Hepatic stellate cell (primary cell): ENCODE data around the gene PLSCR3.
A peak's percentile ranks its signal among the peaks of the same experiment; 100 is the strongest.

Source experiments
- DNase-seq: peaks from one replicate; pipeline ENCODE4 v3.0.0; 2011; ENCODE audit warnings: low spot score

PLSCR3 gene

DNA sequence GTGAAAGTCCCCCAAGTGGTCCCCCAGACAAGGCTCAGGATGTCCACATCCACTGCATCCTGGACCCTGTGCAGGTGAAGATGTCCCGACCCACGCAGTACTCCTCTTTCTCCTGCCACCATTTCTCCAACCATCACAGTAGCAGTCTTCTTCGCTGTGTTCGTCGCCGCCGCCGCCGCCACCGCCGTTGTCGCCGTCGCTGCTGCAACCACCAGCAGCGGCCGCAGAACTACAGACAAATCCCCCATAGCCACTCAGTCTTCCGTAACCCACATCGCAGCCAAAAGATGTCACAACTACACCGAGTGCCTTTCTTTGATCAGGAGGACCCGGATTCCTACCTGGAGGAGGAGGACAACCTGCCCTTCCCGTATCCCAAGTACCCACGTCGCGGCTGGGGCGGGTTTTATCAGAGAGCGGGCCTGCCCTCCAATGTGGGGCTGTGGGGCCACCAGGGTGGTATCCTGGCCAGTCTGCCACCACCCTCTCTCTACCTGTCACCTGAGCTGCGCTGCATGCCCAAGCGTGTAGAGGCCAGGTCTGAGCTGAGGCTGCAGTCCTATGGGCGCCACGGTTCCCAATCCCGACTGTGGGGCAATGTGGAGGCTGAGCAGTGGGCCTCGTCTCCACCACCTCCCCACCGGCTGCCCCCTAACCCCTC, 32.0 kb upstream of the PLSCR3 start:
- no peak for DNase-seq

DNA sequence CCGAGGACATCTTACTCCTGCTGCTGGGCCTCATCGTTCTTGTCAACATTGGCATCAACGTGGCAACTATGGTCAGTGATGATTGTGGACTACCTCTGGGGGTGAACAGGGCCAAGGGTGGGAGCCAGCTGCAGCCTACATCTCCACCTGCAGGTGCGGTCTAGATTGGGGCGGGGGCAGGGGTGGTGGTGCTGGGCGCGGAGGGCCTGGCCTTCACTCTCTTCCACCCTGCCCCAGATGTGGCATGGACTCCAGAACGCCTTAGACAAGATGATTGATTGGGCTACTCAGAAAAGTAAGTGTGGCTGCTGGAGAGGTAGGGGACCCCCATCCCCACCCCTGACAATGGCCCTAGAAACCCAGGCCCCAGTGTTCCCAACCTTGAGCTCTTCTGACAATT, 31.4 kb upstream of the PLSCR3 start:
- no peak for DNase-seq

DNA sequence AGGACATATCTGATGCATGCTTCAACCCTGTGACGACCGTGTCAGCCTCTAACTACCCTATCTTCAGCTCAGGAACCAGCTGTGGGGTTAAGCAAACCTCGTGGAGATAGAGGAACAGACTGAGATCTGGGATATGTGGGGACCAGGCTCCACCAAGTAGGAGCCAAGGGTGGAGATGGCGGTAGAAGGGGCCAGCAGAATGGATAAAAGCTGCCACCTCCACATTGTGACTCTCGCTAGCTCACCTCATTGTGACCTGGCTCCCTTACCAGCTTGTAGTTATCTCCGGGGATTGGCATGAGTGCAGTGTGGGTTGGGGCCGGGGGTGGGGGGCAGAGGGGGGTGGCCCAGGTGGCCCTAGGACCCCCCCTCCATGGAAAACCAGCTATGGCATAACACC, 31.0 kb upstream of the PLSCR3 start, which contains the start of gene SPEM2:
TSS of gene SPEM2 (plus strand) at position 301 of the 400 bp plus-strand sequence. CDS start at position 374, 73 bp downstream.
- no peak for DNase-seq

DNA sequence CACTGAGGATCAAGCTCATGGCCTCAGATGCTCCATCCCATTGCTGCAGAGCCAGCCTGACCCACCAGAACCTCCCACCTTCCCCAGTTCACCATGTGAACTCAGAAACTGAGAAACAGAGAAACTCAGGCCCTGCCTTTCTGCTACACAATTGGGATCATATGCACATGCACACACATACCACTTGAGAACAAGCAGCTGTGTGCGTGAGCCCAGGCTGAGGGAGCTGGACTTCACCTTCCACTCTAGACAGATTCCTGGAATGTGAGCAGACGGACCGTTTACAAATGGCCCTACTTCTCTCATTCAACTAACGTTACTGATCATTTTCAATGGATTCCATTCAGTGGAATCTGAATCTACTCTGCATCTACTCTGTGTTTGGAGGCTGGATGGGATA, 29.4 kb upstream of the PLSCR3 start:
- no peak for DNase-seq

DNA sequence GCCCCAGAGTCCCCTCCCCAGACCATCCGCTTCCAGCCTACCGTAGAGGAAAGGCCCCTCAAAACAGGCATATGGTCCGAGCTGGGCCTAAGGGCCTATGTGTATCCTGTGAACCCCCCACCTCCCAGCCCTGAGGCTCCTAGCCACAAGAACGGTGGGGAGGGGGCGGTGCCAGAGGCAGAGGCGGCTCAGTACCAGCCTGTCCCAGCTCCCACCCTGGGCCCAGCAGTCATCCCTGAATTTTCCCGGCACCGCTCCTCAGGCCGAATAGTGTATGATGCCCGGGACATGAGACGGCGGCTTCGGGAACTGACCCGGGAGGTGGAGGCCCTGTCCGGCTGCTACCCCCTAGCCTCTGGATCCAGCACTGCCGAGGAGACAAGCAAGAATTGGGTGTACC, 26.9 kb upstream of the PLSCR3 start:
- DNase-seq, result no peak

DNA sequence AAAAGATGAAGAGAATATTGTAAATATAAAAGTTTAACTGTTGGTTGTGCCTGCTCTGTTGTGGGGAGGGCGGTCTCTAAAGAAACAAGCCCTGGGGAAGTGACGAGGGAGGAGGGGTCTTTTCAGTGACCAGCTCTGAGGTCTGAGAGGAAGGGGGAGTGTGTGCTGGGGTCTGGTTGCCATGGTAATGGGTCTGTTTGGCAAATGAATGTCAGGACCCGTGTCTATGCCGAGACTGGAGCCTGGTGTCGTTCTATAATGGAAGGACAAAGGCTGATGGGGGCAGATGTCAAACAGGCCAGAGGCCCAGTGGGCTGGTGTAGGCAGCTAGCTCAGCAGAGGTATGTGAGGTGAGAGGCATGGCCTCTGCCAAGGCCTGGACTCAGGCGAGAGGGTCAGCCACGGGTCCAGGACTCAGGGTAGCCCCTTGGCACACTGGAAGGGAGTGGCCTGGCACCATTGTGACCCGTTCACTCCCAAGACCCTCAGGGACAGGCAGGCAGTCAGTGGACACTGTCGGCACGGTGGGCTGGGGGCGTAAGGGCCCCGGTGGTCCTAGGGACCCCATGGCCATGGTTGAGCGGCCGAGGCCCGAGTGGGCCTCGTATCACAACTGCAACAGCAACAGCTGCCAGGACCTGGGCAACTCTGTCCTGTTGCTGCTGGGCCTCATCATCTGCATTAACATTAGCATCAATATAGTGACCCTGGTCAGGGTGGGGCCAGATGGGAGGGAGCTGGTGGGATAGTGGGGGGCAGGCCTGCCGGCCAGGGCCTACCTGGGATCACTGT, 25.7 kb upstream of the PLSCR3 start, which contains the start of gene SPEM1:
TSS of gene SPEM1 (plus strand) at position 506 of the 792 bp plus-strand sequence. CDS start at position 567, 61 bp downstream.
- DNase-seq, result no peak

DNA sequence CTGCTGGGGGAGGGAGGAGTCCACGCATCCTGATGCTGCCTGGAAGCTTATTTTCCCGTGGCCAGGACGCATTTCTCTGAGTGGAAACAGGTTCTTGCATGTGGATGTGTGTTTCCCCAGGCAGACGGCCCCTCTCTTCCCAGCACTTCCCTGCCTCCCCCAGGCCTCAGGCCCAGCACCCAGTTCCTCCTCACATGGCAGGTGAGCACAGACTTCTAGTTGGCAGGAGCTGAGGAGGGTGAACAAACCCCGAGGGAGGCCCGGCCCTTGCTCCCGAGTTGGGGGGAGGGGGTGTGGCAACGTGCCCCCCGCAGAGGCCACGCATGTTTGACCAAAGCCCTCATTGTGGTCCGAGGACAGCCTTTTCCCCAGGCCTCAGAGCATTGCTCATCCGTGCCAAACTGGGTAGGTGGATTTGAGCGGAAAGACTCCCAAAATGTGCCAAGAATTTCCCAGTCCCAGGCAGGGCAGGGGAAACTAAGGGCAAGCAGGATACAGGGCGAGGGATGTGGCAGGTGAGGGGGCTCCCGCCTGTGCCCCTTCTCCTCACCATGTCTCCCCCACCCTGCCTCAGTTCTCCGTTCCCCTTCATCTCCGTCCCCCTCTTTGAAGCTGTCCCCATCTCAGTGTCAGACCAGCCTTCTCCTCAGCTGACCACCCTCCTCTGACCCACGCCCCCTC, 24.3 kb upstream of the PLSCR3 start:
- no peak for DNase-seq

DNA sequence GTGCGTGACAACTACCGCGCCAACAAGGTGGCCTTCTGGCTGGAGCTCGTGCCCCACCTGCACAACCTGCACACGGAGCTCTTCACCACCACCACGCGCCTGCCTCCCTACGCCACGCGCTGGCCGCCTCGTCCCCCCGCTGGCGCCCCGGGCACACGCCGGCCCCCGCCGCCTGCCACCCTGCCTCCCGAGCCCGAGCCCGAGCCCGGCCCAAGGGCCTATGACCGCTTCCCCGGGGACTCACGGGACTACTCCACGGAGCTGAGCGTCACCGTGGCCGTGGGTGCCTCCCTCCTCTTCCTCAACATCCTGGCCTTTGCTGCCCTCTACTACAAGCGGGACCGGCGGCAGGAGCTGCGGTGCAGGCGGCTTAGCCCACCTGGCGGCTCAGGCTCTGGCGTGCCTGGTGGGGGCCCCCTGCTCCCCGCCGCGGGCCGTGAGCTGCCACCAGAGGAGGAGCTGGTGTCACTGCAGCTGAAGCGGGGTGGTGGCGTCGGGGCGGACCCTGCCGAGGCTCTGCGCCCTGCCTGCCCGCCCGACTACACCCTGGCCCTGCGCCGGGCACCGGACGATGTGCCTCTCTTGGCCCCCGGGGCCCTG, 22.8 kb upstream of the PLSCR3 start:
- DNase-seq, result no peak

DNA sequence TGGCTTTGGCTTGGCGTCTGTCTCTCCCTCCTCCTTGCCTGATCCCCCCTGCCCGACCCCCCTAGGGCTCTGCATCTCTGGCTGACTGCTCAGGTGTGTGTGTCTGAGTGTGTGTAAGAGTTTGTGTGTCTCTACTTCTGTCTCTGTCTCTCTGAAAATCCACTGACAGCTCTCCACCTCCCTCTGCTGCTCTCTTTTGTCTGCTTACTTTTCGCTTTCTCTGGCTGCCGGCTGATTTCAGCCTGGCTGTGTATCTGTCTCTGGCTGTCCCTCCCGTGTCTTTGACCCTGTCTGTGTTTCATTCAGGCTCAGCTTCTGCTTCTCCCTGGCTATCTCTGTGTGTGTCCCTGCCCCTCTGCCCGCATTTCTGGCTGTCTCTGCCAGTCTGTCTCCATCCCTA, 22.0 kb upstream of the PLSCR3 start:
- DNase-seq, result no peak

DNA sequence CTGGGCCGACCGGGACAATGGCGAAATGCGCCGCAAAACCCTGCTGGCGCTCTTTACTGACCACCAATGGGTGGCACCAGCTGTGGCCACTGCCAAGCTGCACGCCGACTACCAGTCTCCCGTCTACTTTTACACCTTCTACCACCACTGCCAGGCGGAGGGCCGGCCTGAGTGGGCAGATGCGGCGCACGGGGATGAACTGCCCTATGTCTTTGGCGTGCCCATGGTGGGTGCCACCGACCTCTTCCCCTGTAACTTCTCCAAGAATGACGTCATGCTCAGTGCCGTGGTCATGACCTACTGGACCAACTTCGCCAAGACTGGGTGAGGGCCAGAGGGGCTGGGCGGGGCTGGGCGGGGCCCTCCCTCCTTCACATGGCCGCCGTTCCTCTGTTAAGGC, 21.5 kb upstream of the PLSCR3 start:
- no peak for DNase-seq

DNA sequence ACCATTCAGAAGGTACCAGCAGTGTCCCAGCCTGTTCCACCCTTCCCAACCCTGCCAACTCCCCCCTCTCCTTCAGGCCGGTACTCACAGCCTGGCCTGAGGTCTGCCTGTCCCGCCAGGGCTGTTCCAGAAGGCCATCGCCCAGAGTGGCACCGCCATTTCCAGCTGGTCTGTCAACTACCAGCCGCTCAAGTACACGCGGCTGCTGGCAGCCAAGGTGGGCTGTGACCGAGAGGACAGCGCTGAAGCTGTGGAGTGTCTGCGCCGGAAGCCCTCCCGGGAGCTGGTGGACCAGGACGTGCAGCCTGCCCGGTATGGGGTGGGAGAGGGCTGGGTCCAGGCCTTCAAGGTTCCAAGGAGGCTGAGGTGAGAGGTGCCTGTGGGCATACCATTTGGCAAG, 20.5 kb upstream of the PLSCR3 start:
- DNase-seq, result no peak

DNA sequence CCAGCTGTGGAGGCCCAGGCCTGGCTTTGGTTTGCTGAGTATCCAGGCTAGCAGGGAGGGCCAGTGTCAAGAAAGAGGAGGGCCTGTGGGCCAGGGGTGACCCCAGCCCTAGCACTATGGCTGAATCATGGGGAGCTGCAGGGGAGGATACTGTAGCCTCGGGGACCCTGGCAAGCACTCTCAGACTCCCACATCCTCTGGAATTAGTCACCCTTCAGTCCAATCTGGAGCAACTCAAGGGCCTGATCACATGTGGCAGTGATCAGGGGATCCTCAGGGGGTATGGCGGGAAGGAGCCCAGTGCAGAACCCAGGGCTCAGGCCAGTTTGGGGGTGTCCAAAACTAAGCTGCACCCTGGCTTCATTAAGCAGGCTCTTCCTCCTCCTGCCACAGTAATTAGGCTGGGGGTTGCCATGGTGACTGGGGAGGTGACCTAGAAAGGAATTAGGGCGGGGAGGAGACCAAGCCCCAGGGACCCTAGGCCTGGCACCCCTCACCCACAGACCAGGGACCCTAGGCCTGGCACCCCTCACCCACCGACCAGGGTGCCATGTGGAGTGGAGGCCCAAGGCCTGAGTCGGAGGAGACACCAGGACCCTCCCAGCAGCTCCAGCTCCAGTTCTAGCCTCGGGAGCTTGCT, 19.1 kb upstream of the PLSCR3 start:
- DNase-seq, result peak; percentile 77

DNA sequence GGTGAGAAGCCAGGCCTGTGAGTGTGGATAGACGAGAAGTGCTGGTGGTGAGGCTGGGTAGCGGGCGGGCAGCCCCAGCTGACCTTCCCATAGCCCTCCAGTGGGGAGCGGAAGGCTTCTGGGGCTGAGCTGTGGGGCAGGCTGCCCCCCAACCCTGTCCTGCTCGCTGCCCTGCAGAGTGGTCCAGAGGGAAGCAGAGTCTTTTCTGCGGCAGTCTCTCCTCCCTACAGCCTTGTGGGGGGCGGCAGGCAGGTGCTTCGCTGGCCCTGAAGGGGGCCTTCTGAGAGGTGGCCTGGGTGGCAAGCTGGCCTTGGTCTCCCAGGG, 17.1 kb upstream of the PLSCR3 start:
- DNase-seq, result no peak

DNA sequence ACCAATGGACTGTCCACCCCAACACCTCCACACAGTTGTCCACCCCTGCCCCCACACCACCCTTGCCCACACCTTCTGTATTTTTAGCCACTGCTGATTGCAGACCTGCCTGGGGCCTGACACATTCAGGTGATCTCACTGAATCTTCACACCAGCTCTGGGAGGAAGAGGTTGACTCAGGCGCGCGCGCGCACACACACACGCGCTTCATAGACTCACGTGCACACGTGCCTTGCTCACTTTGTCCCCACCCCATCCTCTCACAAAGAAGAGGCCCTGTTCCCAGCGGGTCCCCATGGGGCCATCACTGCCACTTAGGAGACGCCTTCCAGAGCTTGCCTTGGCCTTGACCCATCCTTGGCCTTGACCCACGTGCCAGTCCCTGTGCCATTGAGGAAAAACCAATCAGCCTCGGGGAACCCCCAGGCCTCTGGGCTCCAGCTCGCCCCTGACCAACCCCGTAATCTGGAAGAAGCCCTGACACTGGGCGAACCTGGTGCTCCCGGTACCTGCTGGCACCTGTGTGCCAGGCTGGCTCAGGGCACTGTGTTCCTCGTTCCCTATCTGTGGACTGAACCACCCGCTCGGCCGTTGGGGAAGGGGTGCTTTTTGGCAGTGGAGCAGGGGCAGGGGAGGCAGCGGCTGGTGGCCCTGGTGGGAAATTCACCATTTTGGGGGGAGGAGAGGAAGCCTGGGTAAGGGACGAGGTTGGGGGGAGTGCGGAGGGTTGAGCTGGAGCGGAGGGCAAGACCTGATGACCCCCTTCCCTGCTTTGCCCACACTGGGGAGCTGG, 16.5 kb upstream of the PLSCR3 start:
- no peak for DNase-seq

DNA sequence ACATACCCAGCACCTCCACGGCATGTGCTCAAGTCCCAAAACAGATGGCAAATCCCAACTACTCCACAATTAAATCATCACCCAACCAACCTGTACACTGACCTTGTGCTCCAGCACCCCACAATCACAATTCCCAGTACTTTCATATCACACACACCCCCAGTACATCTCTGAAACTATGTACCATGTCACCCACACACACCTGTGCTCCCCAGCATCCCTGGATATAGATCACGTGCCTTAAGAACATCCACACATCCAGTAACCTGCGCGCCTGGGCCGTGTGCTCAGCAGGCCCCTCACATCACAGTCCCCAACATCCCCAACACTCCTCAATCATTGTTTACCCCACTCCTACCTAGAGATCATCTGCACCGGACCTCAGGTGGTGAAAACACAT, 15.4 kb upstream of the PLSCR3 start:
- no peak for DNase-seq

DNA sequence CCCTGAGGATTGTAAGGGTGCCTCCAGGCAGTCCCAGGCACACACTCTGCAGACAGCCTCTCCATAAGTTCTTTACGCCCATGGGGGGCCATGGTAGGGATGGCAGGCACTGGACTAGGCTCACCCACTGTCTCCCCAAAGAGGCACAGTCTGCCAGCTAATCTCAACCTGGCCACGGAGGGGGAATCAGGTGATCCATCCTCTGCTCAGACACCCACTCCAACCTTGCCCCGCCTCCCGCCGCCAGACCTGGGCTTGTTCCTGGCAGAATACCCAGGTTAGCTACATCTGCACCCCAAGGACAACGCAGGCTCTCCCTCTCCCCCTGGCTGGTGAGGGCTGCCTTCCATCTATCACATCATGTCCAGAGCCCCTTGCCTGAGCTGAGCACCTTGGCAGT, 14.5 kb upstream of the PLSCR3 start:
- DNase-seq, result no peak

DNA sequence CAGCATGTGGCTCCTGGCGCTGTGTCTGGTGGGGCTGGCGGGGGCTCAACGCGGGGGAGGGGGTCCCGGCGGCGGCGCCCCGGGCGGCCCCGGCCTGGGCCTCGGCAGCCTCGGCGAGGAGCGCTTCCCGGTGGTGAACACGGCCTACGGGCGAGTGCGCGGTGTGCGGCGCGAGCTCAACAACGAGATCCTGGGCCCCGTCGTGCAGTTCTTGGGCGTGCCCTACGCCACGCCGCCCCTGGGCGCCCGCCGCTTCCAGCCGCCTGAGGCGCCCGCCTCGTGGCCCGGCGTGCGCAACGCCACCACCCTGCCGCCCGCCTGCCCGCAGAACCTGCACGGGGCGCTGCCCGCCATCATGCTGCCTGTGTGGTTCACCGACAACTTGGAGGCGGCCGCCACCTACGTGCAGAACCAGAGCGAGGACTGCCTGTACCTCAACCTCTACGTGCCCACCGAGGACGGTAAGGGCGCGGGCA, 14.0 kb upstream of the PLSCR3 start:
- no peak for DNase-seq

DNA sequence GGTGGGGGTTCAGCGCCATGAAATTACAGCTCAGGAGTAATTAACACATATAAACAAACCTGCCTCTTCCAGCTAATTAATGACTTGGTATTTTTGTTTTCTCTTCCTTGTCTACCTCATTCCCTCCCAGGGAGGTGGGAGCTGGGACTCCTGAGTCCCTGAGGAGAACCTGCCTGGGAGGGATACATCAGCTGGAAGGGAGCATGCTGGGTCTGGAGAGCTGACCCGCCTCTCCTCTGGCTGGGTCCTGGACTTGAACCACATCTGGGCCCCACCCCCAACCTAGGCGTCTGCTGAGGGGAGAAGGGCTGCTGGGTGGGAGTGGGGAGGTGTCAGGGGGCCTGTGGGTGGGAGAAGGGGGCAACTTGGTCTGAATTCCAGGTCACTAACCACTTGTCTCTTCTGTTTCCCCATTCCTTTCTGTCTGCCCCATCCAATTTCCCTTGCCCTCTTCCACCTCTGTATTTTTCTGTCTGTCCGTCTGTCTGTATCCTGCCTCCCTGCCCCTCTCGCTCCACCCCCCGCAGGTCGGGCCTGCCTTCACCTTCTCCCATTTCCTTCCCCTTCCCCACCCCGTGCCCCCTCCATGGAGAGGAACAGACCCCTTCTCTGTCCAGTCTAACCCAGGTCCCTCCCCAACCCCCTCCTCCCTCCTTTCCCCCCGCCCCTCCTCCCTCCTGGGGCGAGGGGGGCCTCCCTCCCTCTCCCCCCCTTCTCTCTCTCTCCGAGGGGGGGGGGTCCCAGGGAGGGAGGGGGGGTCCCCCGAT, 13.3 kb upstream of the PLSCR3 start, which contains the start of gene NLGN2:
TSS of gene NLGN2 (plus strand) at position 361 of the 767 bp plus-strand sequence. CDS start 411 bp downstream, outside the sequence.
- no peak for DNase-seq

DNA sequence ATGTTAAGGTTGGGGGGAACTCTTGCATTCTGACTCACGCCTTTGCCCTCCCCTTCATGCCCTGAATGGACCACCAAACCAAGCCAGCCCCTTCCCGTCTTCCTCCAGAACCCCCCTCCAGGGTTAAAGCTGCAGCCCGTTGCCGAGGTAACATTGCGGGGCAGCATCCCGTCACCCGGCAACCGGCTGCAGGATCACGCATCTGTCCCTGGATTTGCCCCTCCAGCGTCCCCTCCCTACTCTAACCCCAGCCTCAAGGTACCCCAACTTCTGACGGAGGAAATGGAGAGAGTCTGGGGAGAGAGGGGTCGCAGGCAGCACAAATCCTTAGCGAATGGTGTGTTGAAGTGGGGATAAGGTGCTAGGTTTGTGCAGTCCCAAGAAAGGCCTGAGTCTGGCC, 12.8 kb upstream of the PLSCR3 start:
- DNase-seq, result no peak

DNA sequence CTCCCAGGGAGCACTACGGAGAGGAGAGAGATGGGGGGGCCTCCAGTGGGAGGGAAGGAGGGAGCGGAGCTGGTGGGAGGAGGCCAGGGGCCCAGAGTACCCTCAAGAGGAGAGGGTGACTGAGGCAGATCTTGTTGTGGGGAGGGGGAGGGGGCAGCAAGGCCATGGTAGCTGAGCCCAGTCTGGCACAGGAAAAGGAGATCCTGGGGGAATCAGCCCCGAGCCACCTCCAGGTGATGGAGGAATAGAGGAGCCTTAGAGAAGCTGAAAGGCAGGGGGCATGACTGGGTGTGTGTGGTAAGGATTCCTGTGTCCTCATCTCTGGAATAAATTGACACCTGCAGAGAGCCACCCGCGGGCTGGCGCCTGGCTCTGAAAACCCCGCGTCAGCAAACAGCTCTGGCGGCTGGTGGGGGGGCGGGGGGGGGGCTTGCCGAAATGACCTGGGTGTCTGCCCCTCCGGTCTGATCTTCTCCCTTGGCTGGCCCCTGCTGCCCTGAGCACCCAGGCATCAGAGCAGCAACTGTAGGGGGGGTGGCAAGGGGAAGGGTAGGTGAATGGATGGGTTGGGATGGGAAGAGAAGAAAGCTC, 12.0 kb upstream of the PLSCR3 start:
- DNase-seq, result no peak
